AG09319 (cell line): ENCODE measurements around the gene NOTCH4.
"Not testable (repeated sequence)": the region's sequence is repeated elsewhere in the genome, so short reads cannot be mapped to it uniquely, and the experiment has no call there.

Experiments used
- DNase-seq: peaks from one replicate; pipeline ENCODE4 v3.0.0-alpha.2; 2010; ENCODE audit warnings: low read depth; ENCODE audit errors: extremely low read depth
- TF ChIP-seq, protein P1 (sequence below): IDR thresholded peaks from 2 replicates; pipeline ENCODE4 v1.5.1; 2011; ENCODE audit warnings: low read depth, mild to moderate bottlenecking, inconsistent platforms, low read length, moderate library complexity

Gene NOTCH4

GRCh38 chr6:32216285-32216684 lies 7.6 kb downstream of the NOTCH4 start:
- no peak for DNase-seq
- TF ChIP-seq, protein P1, sequence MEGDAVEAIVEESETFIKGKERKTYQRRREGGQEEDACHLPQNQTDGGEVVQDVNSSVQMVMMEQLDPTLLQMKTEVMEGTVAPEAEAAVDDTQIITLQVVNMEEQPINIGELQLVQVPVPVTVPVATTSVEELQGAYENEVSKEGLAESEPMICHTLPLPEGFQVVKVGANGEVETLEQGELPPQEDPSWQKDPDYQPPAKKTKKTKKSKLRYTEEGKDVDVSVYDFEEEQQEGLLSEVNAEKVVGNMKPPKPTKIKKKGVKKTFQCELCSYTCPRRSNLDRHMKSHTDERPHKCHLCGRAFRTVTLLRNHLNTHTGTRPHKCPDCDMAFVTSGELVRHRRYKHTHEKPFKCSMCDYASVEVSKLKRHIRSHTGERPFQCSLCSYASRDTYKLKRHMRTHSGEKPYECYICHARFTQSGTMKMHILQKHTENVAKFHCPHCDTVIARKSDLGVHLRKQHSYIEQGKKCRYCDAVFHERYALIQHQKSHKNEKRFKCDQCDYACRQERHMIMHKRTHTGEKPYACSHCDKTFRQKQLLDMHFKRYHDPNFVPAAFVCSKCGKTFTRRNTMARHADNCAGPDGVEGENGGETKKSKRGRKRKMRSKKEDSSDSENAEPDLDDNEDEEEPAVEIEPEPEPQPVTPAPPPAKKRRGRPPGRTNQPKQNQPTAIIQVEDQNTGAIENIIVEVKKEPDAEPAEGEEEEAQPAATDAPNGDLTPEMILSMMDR: no peak

DNA sequence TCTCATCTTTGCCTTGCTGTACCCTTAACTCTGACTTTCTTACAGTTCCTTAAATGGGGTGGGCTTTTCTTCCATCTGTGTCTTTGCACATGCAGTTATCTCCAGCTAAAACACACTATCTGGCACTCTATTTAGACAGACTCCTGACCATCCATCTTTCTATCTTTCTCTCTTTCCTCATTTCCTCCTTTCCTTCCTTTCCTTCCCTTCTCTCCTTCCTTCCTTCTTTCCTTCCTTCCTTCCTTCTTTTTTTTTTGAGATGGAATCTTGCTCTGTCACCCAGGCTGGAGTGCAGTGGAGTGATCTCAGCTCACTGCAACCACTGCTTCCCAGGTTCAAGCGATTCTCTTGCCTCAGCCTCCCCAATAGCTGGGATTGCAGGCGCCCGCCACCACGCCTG lies 8.2 kb downstream of the NOTCH4 start:
- TF ChIP-seq, protein P1: no peak
- no peak for DNase-seq

GRCh38 chr6:32214126-32214525 lies 9.7 kb downstream of the NOTCH4 start:
- no peak for DNase-seq
- TF ChIP-seq, protein P1: no peak

- DNase-seq: no peak
- TF ChIP-seq, protein P1: no peak
Measured at GRCh38 chr6:32213649-32214048, 10.2 kb downstream of the NOTCH4 start.

DNA sequence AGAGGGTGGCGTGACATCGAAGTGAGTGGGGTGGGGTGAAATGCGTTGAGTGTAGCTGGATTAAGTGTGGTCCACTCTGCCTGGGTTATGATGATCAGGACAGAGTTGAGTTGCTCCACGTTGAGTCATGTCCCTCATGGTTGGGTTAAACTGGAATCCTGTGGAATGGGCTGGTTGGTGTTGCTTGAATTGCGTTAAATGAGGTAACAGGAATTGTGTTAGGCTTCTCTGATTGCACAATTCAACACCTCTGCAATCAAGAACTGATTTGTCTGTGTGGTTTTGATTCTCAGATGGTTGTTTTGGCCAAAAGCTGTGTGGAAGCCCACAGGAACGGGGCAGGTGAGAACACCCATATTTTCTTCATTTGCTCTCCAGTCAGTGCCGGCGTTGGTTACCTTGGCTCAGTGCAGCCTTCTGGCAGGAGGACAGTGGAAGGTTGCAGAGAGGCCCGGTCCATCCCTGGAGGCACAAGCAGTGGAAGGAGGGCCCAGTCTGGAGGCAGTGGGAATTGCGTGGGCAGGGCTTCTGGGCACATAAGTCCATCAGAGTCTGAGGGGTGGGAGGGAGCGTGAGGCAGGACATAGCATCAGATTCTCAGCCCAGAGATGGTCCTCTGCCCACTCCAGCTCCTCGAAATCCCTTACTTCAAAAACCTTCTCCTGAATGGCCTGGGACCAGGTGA lies 11.6 kb downstream of the NOTCH4 start:
- no peak for DNase-seq
- TF ChIP-seq, protein P1: no peak

GRCh38 chr6:32211432-32211831 lies 12.4 kb downstream of the NOTCH4 start:
- not testable (repeated sequence) for DNase-seq

DNA sequence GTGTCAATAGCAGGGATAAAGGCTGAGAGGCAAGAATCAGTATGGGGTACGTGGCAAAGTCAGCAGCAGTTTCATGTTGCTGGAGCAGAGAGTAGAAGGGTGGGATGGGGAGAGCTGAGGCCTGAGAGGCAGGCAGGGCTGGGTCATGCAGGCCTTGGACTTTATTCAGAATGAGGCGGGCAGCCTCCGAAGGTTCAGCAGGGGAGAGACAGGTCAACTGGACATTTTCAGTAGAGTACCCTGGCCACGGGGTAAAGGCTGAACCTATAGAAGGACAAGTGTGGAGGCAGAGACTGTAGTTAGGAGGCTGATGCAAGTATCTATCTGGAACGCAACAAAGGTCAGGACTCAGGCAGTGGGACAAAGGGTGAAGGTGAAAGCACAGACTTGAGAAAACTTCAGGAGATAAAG lies 13.7 kb downstream of the NOTCH4 start:
- DNase-seq: no peak
- TF ChIP-seq, protein P1: no peak

- TF ChIP-seq, protein P1: no peak
Measured at GRCh38 chr6:32208996-32209395, 14.9 kb downstream of the NOTCH4 start.

More at GRCh38 chr6:32208996-32209395, 14.9 kb downstream of the NOTCH4 start:
- DNase-seq: no peak
